Breast epithelium (tissue), 3 donors: Measurements from ENCODE around the gene PRKD1.

Experiments
- CTCF ChIP-seq, 3 donors: fragments of 450-650 bp; IDR thresholded peaks; one replicate each; pipeline ENCODE4 v1.5.1; 2016 to 2017; ENCODE audit warnings: antibody characterized with exemption in 3 of 3, mild to moderate bottlenecking in 3 of 3, moderate library complexity in 3 of 3
- POLR2A ChIP-seq: fragments of 450-650 bp; IDR thresholded peaks from one replicate; pipeline ENCODE4 v1.6.1; 2016; ENCODE audit warnings: antibody characterized with exemption, mild to moderate bottlenecking, moderate library complexity

DNA sequence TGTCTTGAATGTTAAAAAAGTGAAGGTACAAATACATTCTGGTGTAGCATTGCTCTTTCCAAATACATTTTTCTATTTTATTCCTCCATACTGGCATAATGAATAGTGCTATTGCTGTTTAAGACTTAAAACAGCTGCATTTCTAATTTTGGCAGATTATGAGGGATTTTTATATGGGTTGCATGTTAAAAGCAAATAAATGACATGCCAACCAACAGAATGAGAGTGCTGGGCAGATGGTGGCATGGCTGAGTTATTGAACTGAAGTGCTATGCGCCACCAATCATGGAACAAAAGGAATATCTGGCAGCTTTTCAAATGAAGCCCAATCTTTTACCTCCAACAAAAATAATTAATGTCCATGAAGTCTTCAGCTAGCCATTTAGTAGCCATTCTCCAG is 215.0 kb downstream of the PRKD1 start:
- no peak for TF ChIP-seq CTCF (IDR thresholded peaks at IDR 0.05)
- no peak for TF ChIP-seq POLR2A
